Loucy (cell line): ENCODE results near the gene RGL3.

Experiments used
- EZH2phosphoT487 ChIP-seq: fragments of 200-600 bp; IDR thresholded peaks from 2 replicates; pipeline ENCODE4 v1.6.1; 2018; ENCODE audit warnings: antibody characterized with exemption, mild to moderate bottlenecking, moderate library complexity, borderline replicate concordance
- TF ChIP-seq, protein P1 (sequence below): fragments of 200-600 bp; sonication (generic); conservative IDR thresholded peaks from 2 replicates; pipeline ENCODE4 v1.5.1; 2014; ENCODE audit warnings: mild to moderate bottlenecking, antibody characterized with exemption, low read length

DNA sequence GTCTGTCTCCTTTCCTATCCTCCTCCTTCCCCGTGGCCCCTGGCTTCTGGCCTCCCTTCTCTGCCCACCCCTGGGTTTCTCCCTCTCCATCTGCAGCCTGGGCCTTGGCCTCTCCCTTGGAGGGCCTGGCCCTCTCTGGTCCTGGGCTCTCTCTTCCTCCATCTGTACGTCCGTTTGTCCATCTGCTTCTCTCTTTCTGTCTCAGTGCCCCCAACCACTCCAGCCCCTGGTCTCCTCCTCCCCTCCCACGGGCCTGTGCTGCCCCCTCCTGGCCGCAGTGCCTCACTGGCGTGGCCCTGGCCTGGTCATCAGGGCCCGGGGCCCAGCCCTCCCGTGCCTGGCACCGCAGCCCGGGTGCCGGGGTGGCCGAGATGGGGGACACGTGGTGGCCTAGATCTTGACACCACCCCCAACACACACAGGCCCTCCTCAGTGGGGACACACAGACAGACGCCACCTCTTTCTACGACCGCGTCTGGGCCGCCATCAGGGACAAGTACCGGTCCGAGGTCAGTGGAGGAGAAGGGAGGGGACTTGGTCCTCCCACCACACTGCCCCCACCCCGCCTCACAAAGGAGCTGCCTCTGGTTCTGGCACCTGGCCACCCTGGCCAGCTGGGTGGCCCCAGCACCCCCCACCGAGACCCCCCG, 27.7 kb upstream of the RGL3 start:
- TF ChIP-seq, protein P1, sequence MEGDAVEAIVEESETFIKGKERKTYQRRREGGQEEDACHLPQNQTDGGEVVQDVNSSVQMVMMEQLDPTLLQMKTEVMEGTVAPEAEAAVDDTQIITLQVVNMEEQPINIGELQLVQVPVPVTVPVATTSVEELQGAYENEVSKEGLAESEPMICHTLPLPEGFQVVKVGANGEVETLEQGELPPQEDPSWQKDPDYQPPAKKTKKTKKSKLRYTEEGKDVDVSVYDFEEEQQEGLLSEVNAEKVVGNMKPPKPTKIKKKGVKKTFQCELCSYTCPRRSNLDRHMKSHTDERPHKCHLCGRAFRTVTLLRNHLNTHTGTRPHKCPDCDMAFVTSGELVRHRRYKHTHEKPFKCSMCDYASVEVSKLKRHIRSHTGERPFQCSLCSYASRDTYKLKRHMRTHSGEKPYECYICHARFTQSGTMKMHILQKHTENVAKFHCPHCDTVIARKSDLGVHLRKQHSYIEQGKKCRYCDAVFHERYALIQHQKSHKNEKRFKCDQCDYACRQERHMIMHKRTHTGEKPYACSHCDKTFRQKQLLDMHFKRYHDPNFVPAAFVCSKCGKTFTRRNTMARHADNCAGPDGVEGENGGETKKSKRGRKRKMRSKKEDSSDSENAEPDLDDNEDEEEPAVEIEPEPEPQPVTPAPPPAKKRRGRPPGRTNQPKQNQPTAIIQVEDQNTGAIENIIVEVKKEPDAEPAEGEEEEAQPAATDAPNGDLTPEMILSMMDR = peak; percentile 86
- no peak for TF ChIP-seq EZH2phosphoT487
